Hepatocyte (in vitro differentiated cells): ENCODE results near the gene NOL11. TPM values are rescaled to one million over a fixed set of nuclear protein-coding genes. Genes with fewer than 3 reads are reported as not detected.

Source experiments
- DNase-seq: peaks from one replicate; pipeline ENCODE4 v3.0.0-alpha.2; 2016; ENCODE audit warnings: low spot score
- H2AFZ ChIP-seq: fragments of 200-600 bp; sonication (generic); 2 replicates; pipeline ENCODE4 v1.6.0; 2016; ENCODE audit warnings: antibody characterized with exemption, mild to moderate bottlenecking
- H3K27ac ChIP-seq: fragments of 200-600 bp; sonication (generic); 2 replicates; pipeline ENCODE4 v1.5.1; 2016; ENCODE audit warnings: mild to moderate bottlenecking
- H3K27me3 ChIP-seq: fragments of 200-600 bp; sonication (generic); 2 replicates; pipeline ENCODE4 v1.6.1; 2016
- H3K36me3 ChIP-seq: fragments of 200-600 bp; sonication (generic); replicated peaks from 2 replicates; pipeline ENCODE4 v1.5.1; 2016; ENCODE audit warnings: low read depth; ENCODE audit not compliant: insufficient read depth
- H3K4me1 ChIP-seq: fragments of 200-600 bp; sonication (generic); 2 replicates; pipeline ENCODE4 v1.5.1; 2016; ENCODE audit warnings: mild to moderate bottlenecking, moderate library complexity; ENCODE audit not compliant: insufficient read depth
- H3K4me2 ChIP-seq: fragments of 200-600 bp; sonication (generic); 2 replicates; pipeline ENCODE4 v1.6.0; 2016
- H3K4me3 ChIP-seq: fragments of 200-600 bp; sonication (generic); 2 replicates; pipeline ENCODE4 v1.5.1; 2016; ENCODE audit warnings: mild to moderate bottlenecking
- H3K79me2 ChIP-seq: fragments of 200-600 bp; sonication (generic); 2 replicates; pipeline ENCODE4 v1.6.0; 2017; ENCODE audit warnings: mild to moderate bottlenecking
- H3K9me2 ChIP-seq: fragments of 200-600 bp; sonication (generic); replicated peaks from 2 replicates; pipeline ENCODE4 v1.6.0; 2017; ENCODE audit warnings: mild to moderate bottlenecking; ENCODE audit not compliant: insufficient read depth
- H3K9me3 ChIP-seq: fragments of 200-600 bp; sonication (generic); 2 replicates; pipeline ENCODE4 v1.5.1; 2016; ENCODE audit warnings: low read depth, mild to moderate bottlenecking
- H4K20me1 ChIP-seq: fragments of 200-600 bp; sonication (generic); 2 replicates; pipeline ENCODE4 v1.6.0; 2016; ENCODE audit warnings: mild to moderate bottlenecking; ENCODE audit not compliant: insufficient read depth, poor library complexity, severe bottlenecking
- EZH2 ChIP-seq: fragments of 200-600 bp; sonication (generic); IDR thresholded peaks from 2 replicates; pipeline ENCODE4 v1.6.1; 2016; ENCODE audit warnings: antibody characterized with exemption, mild to moderate bottlenecking, borderline replicate concordance
- EZH2phosphoT487 ChIP-seq: fragments of 200-600 bp; sonication (generic); IDR thresholded peaks from one replicate; pipeline ENCODE4 v1.6.1; 2018; ENCODE audit warnings: antibody characterized with exemption, mild to moderate bottlenecking, low read depth, moderate library complexity; ENCODE audit not compliant: unreplicated experiment, severe bottlenecking
- WGBS: methylation state at CpG from one replicate; pipeline ENCODE4 v1.1.6; 2016; ENCODE audit warnings: low lambda C conversion rate; ENCODE audit errors: missing lambda C conversion rate; 5-methylcytosine and 5-hydroxymethylcytosine counted together
- polyA plus RNA-seq: library from polyadenylated mRNA; unstranded; fragments of >200 nt; fragmentation: Nextera tagmentation; extraction: Ambion mirVana; gene quantifications from 2 replicates; pipeline ENCODE4 v1.2.1, GENCODE V29; 2016
- total RNA-seq: library from RNA; depleted of rRNA; stranded (reverse); fragments of >200 nt; gene quantifications from 2 replicates; pipeline ENCODE4 v1.2.3, GENCODE V29; 2014
- TF ChIP-seq, protein P1 (sequence below): fragments of 200-600 bp; sonication (generic); IDR thresholded peaks from 2 replicates; pipeline ENCODE4 v1.5.1; 2016; ENCODE audit warnings: antibody characterized with exemption, mild to moderate bottlenecking; ENCODE audit not compliant: poor library complexity

NOL11 gene
- total and polyA plus RNA-seq, 2 experiments from 2014 or later, result 23.7 to 35.7 TPM

DNA sequence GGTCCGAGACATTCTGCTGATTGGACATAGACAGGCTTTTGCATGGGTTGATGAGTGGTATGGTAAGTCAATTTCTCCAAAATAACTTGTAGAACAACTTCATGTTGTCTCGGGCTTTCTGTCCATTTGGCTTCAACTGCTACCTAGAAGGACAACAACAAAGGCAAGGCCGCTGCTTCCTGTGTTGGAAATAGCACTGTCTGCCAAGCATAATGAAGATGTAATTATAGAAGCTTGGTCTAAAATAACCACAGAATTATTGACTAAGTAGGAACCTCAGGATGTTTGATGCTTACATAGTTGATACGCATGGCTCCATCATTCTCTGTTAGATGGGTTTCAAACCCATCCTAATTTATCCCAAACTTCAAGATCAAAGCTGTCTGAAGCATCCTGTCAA, 42.3 kb upstream of the NOL11 start:
- no peak overlapping the region for H3K4me2 ChIP-seq
- H3K4me1 ChIP-seq, result no peaks in the 10 kb centered on the region
- H3K27me3 ChIP-seq, result no peaks in the 10 kb centered on the region
- no peaks in the 10 kb centered on the region for H3K79me2 ChIP-seq
- WGBS, result 98% methylated on average over 4 of the region's 4 CpGs
- no peak overlapping the region for H3K4me3 ChIP-seq
- H2AFZ ChIP-seq, result no peak overlapping the region
- H3K36me3 ChIP-seq, result no peaks in the 10 kb centered on the region
- H3K9me3 ChIP-seq, result no peaks in the 10 kb centered on the region
- no peak for TF ChIP-seq EZH2
- TF ChIP-seq, protein P1, sequence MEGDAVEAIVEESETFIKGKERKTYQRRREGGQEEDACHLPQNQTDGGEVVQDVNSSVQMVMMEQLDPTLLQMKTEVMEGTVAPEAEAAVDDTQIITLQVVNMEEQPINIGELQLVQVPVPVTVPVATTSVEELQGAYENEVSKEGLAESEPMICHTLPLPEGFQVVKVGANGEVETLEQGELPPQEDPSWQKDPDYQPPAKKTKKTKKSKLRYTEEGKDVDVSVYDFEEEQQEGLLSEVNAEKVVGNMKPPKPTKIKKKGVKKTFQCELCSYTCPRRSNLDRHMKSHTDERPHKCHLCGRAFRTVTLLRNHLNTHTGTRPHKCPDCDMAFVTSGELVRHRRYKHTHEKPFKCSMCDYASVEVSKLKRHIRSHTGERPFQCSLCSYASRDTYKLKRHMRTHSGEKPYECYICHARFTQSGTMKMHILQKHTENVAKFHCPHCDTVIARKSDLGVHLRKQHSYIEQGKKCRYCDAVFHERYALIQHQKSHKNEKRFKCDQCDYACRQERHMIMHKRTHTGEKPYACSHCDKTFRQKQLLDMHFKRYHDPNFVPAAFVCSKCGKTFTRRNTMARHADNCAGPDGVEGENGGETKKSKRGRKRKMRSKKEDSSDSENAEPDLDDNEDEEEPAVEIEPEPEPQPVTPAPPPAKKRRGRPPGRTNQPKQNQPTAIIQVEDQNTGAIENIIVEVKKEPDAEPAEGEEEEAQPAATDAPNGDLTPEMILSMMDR, result no peak
- no peak for TF ChIP-seq EZH2phosphoT487
- H3K9me2 ChIP-seq, result no peaks in the 10 kb centered on the region
- no peaks in the 10 kb centered on the region for H4K20me1 ChIP-seq
- DNase-seq, result no peak
- no peak overlapping the region for H3K27ac ChIP-seq

DNA sequence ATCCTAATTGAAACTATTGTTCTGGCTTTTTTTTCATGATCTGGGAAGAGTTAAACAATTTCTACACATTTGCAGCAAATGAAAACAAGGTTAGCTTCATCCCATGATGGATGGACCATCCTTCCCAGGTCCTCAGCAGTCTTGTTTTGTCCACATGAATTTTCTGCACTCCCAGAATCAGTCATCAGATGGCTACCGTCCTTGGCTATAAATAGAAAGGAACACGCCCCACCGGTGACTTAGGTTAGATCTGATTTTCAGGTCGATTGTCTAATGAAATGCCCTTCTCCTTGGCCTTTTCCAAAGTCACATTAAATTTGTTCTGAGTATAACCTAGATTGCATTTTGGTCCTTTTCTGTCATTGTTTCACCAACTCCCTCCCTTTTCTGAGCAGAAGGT, 41.4 kb upstream of the NOL11 start:
- TF ChIP-seq EZH2 (no peak), EZH2phosphoT487 (no peak)
- TF ChIP-seq, protein P1, result no peak
- WGBS, result 95% methylated on average over 4 of the region's 4 CpGs
- no peaks in the 10 kb centered on the region for H3K4me1 ChIP-seq
- H3K9me2 ChIP-seq, result no peaks in the 10 kb centered on the region
- no peak overlapping the region for H3K27ac ChIP-seq
- H3K9me3 ChIP-seq, result no peaks in the 10 kb centered on the region
- no peaks in the 10 kb centered on the region for H3K36me3 ChIP-seq
- H3K4me2 ChIP-seq, result no peak overlapping the region
- no peaks in the 10 kb centered on the region for H3K27me3 ChIP-seq
- DNase-seq, result no peak
- H3K79me2 ChIP-seq, result no peaks in the 10 kb centered on the region
- H2AFZ ChIP-seq, result no peak overlapping the region
- H3K4me3 ChIP-seq, result no peak overlapping the region
- no peaks in the 10 kb centered on the region for H4K20me1 ChIP-seq

DNA sequence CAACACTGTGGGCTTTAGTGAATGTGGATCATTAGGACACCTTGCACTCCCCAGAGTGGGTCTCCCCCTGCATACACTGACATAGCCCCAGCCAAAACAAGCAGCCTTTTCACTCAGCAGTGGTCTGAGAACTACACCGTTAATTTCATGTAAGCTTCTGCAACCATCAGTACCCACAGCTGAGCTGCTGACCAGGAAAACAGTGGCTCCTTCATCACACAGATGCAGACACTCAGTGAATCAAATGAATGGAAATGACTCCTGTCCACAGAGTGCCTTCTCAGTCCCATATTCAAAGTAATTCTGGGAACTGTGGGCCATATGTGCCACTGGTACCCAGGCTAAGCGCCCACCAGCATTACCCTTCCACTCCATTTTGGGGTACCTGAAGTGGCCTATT, 39.3 kb upstream of the NOL11 start:
- no peaks in the 10 kb centered on the region for H3K9me2 ChIP-seq
- TF ChIP-seq EZH2 (no peak), EZH2phosphoT487 (no peak)
- TF ChIP-seq, protein P1, result no peak
- H3K4me1 ChIP-seq, result no peaks in the 10 kb centered on the region
- H4K20me1 ChIP-seq, result no peaks in the 10 kb centered on the region
- WGBS, result 89% methylated on average over 2 of the region's 2 CpGs
- no peak overlapping the region for H2AFZ ChIP-seq
- no peaks in the 10 kb centered on the region for H3K27me3 ChIP-seq
- no peak overlapping the region for H3K4me2 ChIP-seq
- no peak for DNase-seq
- no peaks in the 10 kb centered on the region for H3K9me3 ChIP-seq
- H3K79me2 ChIP-seq, result no peaks in the 10 kb centered on the region
- no peak overlapping the region for H3K4me3 ChIP-seq
- H3K36me3 ChIP-seq, result no peaks in the 10 kb centered on the region
- no peak overlapping the region for H3K27ac ChIP-seq

DNA sequence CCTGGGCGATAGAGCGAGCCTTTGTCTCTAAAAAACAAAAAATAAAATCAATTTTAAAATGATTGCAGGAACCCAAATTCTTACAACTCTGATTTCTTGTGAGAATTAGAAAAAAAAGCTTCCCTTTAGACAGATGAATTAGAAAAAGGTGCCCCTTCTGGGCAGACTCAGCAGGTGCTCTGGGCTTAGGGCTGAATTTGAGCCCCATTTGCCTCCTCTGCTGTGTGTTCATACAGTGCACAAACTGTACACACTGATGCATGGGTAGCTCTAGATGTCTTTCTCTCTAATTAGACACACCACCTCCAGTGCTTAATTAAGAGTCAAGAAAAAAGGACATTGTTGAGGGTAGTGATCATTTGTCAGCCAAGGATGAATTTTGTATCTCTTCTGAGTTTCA, 38.5 kb upstream of the NOL11 start:
- Histone ChIP-seq H3K27ac (no peak overlapping the region), H3K4me2 (no peak overlapping the region), H3K79me2 (no peaks in the 10 kb centered on the region), H4K20me1 (no peaks in the 10 kb centered on the region), H3K27me3 (no peaks in the 10 kb centered on the region), H3K9me2 (no peaks in the 10 kb centered on the region), H3K4me3 (no peak overlapping the region), H2AFZ (no peak overlapping the region), H3K36me3 (no peaks in the 10 kb centered on the region), H3K4me1 (no peaks in the 10 kb centered on the region), H3K9me3 (no peaks in the 10 kb centered on the region)
- 96% methylated on average over 2 of the region's 2 CpGs for WGBS
- no peak for TF ChIP-seq EZH2
- DNase-seq, result no peak
